Upper lobe of right lung (tissue), 1 donor: Measurements from ENCODE around the gene CDH20. TPM values are rescaled to one million over a fixed set of nuclear protein-coding genes. Genes with fewer than 3 reads are reported as not detected.

Source experiments
- ATAC-seq: fragments of 200-7000 bp; cut with Tn5 transposase; one replicate; pipeline ENCODE4 v1.9.1; 2020; ENCODE audit warnings: mild to moderate bottlenecking, moderate library complexity
- DNase-seq: peaks from one replicate; pipeline ENCODE4 v3.0.0-alpha.2; 2020
- H3K27ac ChIP-seq: fragments of 200-600 bp; one replicate; pipeline ENCODE4 v1.8.0; 2022
- H3K27me3 ChIP-seq: fragments of 200-600 bp; one replicate; pipeline ENCODE4 v1.8.0; 2022; ENCODE audit warnings: mild to moderate bottlenecking
- H3K36me3 ChIP-seq: fragments of 200-600 bp; one replicate; pipeline ENCODE4 v1.8.0; 2022
- H3K4me1 ChIP-seq: fragments of 200-600 bp; one replicate; pipeline ENCODE4 v1.8.0; 2022
- H3K4me3 ChIP-seq: fragments of 200-600 bp; one replicate; pipeline ENCODE4 v1.8.0; 2022; ENCODE audit warnings: mild to moderate bottlenecking
- H3K9me3 ChIP-seq: fragments of 200-600 bp; one replicate; pipeline ENCODE4 v1.8.0; 2022
- intact Hi-C: fragments of 100-400 bp; cut with DNase I; formaldehyde crosslinking; loops from one replicate; pipeline ENCODE4 v1.11.0; 2022
- total RNA-seq: library from RNA; stranded (reverse); fragmentation: NEBNext Ultra II Directional; extraction: Animal tissue kit (Norgen Biotek cat#: 25700); gene quantifications from one replicate; pipeline ENCODE4 v1.2.1, GENCODE V29; 2021
- TF ChIP-seq, protein P1 (sequence below): fragments of 200-600 bp; IDR thresholded peaks from one replicate; pipeline ENCODE4 v1.8.0; 2022; ENCODE audit warnings: antibody characterized with exemption
- donor health status: DM: no; HTN: yes; CAD: no; lungs with severe emphysema.

CDH20 gene
- total RNA-seq, 1 donor from 2014 or later: 0.35 TPM

DNA sequence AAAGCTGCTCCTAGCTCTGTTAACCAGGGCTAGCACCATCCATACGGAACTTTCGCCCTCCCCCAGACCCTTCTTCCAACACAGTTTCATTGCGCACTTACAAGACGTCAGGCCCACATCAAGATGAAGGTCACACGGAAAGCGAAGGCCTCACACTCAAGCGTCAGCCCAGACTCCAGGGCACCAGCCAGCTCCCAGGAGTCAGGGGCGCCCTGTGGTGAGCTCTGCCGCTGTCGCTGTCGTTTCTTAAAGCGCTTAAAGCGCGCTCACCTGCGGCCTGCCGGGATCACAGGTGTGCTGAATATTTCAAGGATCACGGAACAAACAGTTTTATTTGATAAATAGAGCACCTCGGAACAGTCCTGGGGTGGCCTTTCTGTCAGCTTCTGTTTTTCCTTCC, 163.1 kb downstream of the CDH20 start:
- no peak for DNase-seq
- H3K27me3 ChIP-seq: peaks cover 4% of the 10 kb centered on the region
- no peaks in the 10 kb centered on the region for H3K4me1 ChIP-seq
- no peaks in the 10 kb centered on the region for H3K36me3 ChIP-seq
- intact Hi-C loops: no loop called here
- no peak overlapping the region for H3K27ac ChIP-seq
- H3K4me3 ChIP-seq: no peak overlapping the region
- no peak for ATAC-seq
- H3K9me3 ChIP-seq: no peaks in the 10 kb centered on the region
- TF ChIP-seq, protein P1, sequence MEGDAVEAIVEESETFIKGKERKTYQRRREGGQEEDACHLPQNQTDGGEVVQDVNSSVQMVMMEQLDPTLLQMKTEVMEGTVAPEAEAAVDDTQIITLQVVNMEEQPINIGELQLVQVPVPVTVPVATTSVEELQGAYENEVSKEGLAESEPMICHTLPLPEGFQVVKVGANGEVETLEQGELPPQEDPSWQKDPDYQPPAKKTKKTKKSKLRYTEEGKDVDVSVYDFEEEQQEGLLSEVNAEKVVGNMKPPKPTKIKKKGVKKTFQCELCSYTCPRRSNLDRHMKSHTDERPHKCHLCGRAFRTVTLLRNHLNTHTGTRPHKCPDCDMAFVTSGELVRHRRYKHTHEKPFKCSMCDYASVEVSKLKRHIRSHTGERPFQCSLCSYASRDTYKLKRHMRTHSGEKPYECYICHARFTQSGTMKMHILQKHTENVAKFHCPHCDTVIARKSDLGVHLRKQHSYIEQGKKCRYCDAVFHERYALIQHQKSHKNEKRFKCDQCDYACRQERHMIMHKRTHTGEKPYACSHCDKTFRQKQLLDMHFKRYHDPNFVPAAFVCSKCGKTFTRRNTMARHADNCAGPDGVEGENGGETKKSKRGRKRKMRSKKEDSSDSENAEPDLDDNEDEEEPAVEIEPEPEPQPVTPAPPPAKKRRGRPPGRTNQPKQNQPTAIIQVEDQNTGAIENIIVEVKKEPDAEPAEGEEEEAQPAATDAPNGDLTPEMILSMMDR: no peak

DNA sequence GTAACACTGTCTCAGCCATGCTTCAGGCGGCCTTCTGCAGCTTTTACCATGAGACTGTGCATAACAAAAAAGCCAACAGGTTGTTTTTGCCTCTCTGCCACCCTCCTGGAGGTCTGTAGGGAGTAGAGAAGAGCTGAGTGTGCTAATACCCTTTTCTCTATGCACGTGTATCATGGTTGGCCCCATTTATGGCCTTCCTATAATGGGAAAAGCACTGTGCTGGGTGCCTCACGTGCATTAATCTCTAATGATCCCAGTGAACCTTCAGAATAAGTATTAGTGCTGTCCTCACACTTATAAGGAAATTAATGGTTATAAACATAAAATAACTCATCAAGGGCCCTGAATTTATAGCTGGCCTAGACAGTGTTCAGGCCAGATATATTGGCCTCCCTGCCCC, 164.2 kb downstream of the CDH20 start:
- TF ChIP-seq, protein P1: no peak
- H3K4me1 ChIP-seq: no peaks in the 10 kb centered on the region
- no peak for ATAC-seq

DNA sequence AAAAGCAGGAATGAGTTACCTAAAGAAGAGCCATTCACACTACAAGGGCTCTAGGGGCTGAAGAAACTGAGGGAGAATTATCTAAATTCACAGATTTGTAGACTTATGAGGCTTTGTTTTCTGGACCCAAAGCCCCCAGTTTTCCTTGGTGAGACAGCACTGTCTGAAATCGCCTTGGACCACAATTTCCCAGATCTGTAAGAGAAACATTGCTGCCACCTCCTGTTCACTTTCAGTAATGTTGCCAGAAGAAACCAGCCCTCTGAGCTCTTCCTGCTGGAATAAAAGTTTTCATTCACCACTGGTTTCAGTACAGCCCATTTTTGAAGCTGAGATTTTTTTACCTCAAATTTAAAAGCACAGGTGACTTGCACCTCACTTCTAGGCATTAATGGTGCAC, 169.2 kb downstream of the CDH20 start:
- TF ChIP-seq, protein P1: peak; percentile 63
- Histone ChIP-seq H3K4me3 (no peak overlapping the region), H3K4me1 (no peaks in the 10 kb centered on the region), H3K9me3 (no peaks in the 10 kb centered on the region), H3K36me3 (no peaks in the 10 kb centered on the region), H3K27ac (no peak overlapping the region), H3K27me3 (peaks cover 4% of the 10 kb centered on the region)
- intact Hi-C loops: no loop called here
- peak; percentile 64 for ATAC-seq
- no peak for DNase-seq

More for the DNA sequence above, 164.2 kb downstream of the CDH20 start:
- no peak for DNase-seq
- Histone ChIP-seq H3K36me3 (no peaks in the 10 kb centered on the region), H3K27me3 (peaks cover 4% of the 10 kb centered on the region), H3K4me3 (no peak overlapping the region), H3K9me3 (no peaks in the 10 kb centered on the region), H3K27ac (no peak overlapping the region)
- intact Hi-C loops: no loop called here

DNA sequence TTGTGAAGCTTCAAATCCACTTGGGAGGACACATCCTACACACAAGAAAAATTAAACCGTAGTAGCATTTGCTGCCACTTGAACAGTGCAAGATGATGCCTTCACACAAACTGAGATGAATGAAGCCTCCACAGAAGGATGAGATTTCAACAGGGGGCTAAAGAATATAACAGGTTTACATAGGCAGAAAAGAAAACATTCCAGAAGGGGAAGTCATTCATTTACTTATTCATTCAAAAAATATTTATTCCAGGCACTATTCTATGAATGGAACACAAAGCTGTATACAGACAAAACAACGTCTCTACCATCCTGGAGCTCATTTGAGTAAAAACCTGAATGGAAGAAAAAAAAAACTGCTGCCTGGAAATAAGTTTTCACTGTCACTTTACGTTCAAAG, 170.5 kb downstream of the CDH20 start:
- no peak for ATAC-seq
- Histone ChIP-seq H3K36me3 (no peaks in the 10 kb centered on the region), H3K27me3 (peaks cover 4% of the 10 kb centered on the region), H3K27ac (no peak overlapping the region), H3K9me3 (no peaks in the 10 kb centered on the region), H3K4me3 (no peak overlapping the region), H3K4me1 (no peaks in the 10 kb centered on the region)
- no peak for DNase-seq
- TF ChIP-seq, protein P1: no peak
- intact Hi-C loops: no loop called here

DNA sequence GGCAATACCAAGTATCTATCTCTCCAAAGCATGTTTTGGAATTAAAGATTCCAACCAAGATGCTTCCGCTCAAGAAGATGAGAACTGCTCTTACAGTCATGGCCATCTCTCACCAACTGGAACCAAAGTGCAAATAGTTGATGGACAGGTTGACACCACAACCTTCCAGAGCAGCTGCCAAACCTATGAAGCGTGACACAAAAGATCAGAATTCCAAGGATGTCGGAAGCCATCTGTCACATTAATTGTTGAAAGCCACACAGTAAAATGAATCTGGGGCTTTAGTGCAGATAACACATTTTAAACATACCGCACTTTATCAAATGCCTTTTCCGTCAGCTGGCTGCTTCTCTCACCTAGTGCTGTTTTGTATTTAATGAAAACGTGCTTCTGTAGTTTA, 195.7 kb downstream of the CDH20 start:
- Histone ChIP-seq H3K27ac (no peak overlapping the region), H3K36me3 (no peaks in the 10 kb centered on the region), H3K4me1 (no peaks in the 10 kb centered on the region), H3K27me3 (no peaks in the 10 kb centered on the region), H3K9me3 (no peaks in the 10 kb centered on the region), H3K4me3 (no peak overlapping the region)
- TF ChIP-seq, protein P1: no peak
- intact Hi-C loops: no loop called here
- DNase-seq (no peak), ATAC-seq (no peak)

DNA sequence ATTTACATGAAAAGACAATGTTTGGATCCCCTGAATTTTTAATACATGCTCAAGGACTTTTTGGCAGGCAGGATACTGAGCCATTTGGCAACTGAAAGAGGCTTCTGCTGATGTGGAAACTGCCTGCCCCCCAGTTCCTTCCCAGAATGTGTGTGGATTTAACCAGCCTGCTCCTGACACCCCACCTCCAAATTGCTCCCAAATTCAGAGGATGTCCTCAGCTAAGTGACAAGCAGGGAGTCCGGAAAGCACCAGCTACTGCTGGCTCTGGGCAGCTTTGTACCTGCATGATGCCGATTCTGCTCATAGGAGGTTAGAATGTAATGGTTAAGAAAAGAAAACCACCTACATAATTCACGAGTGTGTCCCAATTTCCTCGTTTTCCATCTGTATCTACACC, 197.5 kb downstream of the CDH20 start:
- no peaks in the 10 kb centered on the region for H3K9me3 ChIP-seq
- H3K4me3 ChIP-seq: no peak overlapping the region
- no peaks in the 10 kb centered on the region for H3K27me3 ChIP-seq
- no peak overlapping the region for H3K27ac ChIP-seq
- TF ChIP-seq, protein P1: no peak
- H3K36me3 ChIP-seq: no peaks in the 10 kb centered on the region
- no peaks in the 10 kb centered on the region for H3K4me1 ChIP-seq
- ATAC-seq: no peak
- intact Hi-C loops: no loop called here
- no peak for DNase-seq
